SW 1271 (cell line): ENCODE measurements around the gene PRR23A.

Experiments used
- DNase-seq, 2 experiments: peaks; one replicate each; lab custom pipeline; 2025; lab: John Stamatoyannopoulos, UW

Gene PRR23A

GRCh38 chr3:138972941-138973340 is 33.1 kb downstream of the PRR23A start:
- DNase-seq: no peak

- no peak for DNase-seq
Measured at GRCh38 chr3:138971766-138972320, 34.2 kb downstream of the PRR23A start.

- DNase-seq: no peak
Measured at GRCh38 chr3:138964923-138965322, 41.1 kb downstream of the PRR23A start.

GRCh38 chr3:138964264-138964663 is 41.8 kb downstream of the PRR23A start:
- no peak for DNase-seq

- DNase-seq: no peak
Measured at GRCh38 chr3:138962854-138963560, 43.1 kb downstream of the PRR23A start.

- DNase-seq: no peak
Measured at GRCh38 chr3:138960417-138960852, 45.6 kb downstream of the PRR23A start.
